Measurements from ENCODE around the gene MGAT5. TPM values are rescaled to one million over a fixed set of nuclear protein-coding genes. Genes with fewer than 3 reads are reported as not detected.

Gene MGAT5
- polyA plus RNA-seq, 3 donors: 51.2 to 54.0 (median 53.7) TPM

GRCh38 chr2:134299334-134299733 is 45.5 kb downstream of the MGAT5 start:
- no peak for DNase-seq (ENCODE audit: low read depth in 3 of 3, low spot score in 2 of 3)

DNA sequence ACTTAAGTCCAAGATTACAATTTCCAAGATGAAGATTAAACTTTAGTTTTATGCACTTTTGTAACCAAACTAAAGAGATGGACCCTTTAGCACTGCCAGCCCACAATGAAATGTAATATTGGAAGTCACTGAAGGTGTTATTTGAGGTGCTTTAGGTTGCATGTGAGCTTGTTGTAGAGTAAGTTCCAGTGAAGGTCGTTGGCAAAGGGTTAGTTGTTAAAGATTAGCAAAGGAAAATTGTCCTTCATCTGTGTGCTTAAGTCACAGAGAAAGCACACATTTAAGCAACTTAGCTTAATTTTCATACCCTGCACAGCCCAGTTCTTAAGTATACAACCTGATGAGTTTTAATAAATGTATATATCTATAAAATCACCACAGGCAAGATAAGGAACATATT is 46.7 kb downstream of the MGAT5 start:
- DNase-seq (ENCODE audit: low read depth in 3 of 3, low spot score in 2 of 3): no peak

DNA sequence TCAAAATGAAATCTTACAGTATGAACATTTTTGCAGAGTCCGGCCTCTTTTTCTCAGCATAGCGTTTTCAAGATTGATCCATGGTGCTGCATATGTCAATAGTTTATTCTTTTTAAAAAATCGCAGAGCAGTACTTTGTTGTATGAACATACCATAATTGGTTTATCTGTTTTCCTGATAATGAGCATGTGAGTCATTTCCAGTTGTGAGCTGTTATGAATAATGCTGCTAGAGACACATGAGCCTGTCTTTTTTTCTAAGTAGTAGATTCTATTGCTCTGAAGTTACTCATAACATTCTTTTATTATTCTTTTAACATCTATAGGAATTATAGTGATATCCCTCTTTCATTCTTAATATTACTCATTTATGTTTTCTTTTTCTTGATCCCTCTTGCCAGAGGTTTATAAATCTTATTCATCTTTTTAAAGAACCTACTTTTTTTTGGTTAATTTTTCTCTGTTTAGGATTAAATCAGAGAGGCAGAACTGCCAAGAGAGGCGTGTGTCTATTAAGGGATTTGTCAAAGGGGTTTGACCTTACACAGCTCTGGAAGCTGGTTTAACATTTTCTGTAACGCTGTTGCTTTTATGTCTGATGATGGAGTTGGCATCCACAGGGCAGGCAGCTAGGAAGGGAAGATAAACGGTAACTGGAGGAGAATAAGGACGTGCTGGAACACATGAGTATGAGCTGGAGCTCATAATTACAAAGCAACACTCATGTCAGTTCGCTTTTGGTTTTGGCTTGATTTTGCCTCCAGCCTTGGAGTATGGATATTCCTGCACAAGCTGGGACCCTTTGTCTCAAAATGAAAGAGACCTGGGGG is 47.4 kb downstream of the MGAT5 start:
- DNase-seq (ENCODE audit: low read depth in 3 of 3, low spot score in 2 of 3): no peak

- no peak for DNase-seq (ENCODE audit: low read depth in 3 of 3, low spot score in 2 of 3)
Measured at GRCh38 chr2:134301928-134302260, 48.0 kb downstream of the MGAT5 start.

DNA sequence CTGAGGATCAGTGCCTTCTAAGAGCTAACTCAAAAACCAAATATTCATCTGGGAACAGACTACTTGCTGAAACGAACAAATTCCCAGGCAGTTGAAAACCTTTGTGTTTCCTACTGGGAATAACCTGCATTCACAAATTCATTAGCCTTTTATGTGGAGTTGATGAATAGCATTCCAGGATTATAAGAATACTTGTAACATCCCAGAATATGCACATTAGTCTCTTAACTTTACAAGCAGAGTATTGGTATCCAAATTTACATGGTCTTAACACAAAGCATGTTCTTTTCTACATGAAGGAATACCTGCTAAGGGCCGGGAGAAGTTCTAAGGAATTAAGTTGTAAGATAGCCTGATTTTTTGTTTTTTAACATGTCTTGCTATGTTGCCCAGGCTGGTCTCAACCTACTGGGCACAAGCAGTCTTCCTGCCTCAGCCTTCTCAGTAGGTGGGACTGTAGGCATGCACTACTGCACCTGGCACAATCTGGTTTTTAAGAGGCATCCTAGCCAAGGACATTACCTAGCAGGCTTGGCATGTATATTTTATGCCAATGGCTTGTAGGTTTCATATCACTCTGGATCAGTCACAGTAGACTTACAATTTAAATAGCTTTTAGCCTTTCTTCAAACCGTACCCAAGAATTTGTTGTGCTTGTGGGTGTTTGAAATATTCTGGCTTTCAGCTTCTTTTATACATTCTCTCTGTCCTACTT is 50.7 kb downstream of the MGAT5 start:
- no peak for DNase-seq (ENCODE audit: low read depth in 3 of 3, low spot score in 2 of 3)

DNA sequence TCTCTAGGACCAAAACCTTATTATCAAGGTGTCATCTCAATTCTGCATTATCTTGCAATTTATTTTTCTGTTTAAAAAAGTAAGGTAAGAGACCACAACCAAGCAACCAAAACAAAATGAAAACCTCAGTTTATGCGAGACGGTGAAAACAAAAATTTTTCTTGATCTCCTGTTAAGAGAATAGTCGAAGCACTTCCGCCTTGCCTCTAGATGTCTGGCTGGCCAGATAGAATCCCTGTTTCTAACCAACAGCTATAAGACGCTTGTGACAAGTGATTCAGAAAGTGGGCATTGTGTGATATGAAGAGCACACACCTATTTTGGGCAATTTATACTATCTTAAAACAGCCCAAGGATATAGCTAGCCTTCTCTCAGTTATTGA is 51.2 kb downstream of the MGAT5 start:
- no peak for DNase-seq (ENCODE audit: low read depth in 3 of 3, low spot score in 2 of 3)

GRCh38 chr2:134306521-134306920 is 52.6 kb downstream of the MGAT5 start:
- no peak for DNase-seq (ENCODE audit: low read depth in 3 of 3, low spot score in 2 of 3)

DNA sequence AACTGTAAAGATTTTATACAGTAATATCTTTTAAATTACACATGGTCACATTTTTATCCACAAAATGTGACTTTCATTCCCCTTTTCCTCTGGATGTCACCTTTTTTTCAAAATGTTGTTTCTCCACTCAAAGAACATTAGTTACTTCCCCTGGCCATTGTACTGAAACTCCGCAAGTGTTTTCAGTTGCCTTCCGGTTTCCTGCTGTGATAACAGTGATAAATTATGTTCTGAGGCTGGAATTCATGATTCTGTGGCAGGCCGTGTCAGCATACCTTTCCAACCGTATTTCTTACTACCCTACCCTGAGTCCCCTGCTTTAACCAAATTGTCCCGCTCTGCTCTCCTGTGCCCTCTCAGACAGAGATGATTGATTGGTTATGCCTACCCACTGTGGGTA is 53.5 kb downstream of the MGAT5 start:
- DNase-seq (ENCODE audit: low read depth in 3 of 3, low spot score in 2 of 3): no peak

- DNase-seq (ENCODE audit: low read depth in 3 of 3, low spot score in 2 of 3): no peak
Measured at GRCh38 chr2:134308474-134309385, 54.9 kb downstream of the MGAT5 start.

GRCh38 chr2:134310107-134311079 is 56.5 kb downstream of the MGAT5 start:
- DNase-seq (ENCODE audit: low read depth in 3 of 3, low spot score in 2 of 3): no peak

- DNase-seq (ENCODE audit: low read depth in 3 of 3, low spot score in 2 of 3): no peak
Measured at GRCh38 chr2:134312482-134312881, 58.6 kb downstream of the MGAT5 start.

DNA sequence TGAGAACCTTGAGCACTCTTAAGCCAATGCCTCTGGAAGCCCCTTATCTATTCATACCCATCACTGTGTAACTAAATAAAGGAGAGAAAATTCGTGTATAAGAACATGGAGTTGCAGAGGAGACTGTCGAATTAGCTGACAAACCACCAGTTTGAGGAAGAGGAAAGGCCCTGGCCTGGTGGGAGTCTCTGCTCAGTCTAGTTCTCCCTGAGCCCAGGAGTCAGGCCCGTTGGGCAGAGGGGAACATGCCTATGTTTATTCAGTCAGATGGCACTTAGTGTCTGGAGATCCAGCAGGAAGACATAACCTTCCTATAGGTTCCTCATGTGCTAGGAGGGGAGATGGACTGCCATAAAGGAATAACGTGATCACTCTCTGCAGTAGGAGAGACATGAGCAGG is 60.3 kb downstream of the MGAT5 start:
- no peak for DNase-seq (ENCODE audit: low read depth in 3 of 3, low spot score in 2 of 3)

GRCh38 chr2:134314681-134315368 is 61.0 kb downstream of the MGAT5 start:
- no peak for DNase-seq (ENCODE audit: low read depth in 3 of 3, low spot score in 2 of 3)

DNA sequence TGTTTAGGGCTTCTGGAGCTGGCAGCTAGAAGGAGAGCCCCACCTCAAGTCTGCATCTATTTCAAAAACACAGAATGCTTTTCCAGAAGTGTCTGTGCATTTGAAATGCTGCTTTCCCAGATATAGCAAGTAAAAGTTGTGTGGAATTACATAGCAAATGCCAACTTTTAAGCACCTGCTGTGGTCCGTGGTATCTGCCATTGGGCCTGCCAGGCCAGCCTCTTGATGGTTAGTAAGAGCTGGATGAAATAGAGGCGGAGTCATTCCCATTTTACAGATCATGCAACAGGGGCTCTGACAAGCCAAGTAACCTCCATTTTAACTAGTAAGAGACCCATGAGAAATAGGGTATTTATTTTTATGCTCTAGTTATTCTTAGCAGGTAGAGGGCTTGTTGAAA is 61.6 kb downstream of the MGAT5 start:
- no peak for DNase-seq (ENCODE audit: low read depth in 3 of 3, low spot score in 2 of 3)

- DNase-seq (ENCODE audit: low read depth in 3 of 3, low spot score in 2 of 3): no peak
Measured at GRCh38 chr2:134319596-134320254, 65.9 kb downstream of the MGAT5 start.

DNA sequence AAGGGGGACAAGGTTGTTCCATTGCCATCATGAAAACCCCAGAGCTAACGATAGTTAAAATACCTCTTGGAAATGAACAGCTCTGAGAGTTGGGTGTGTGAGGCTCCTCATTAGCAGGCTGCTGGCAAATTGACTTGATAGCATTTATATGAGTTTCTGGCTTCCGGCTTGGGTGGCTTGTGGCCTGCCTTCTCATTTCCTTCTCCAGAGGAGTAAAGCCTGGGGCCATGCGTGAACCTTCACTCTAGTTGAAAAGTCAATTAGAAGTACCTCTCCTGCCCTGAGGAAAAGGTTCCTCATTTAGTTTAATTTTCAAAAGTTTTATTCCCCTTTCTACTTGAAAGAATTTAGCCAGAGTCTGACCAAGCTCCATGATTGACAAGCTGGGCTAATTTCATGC is 67.1 kb downstream of the MGAT5 start:
- no peak for DNase-seq (ENCODE audit: low read depth in 3 of 3, low spot score in 2 of 3)

- DNase-seq (ENCODE audit: low read depth in 3 of 3, low spot score in 2 of 3): no peak
Measured at GRCh38 chr2:134323777-134324176, 69.9 kb downstream of the MGAT5 start.

GRCh38 chr2:134324430-134324829 is 70.6 kb downstream of the MGAT5 start:
- no peak for DNase-seq (ENCODE audit: low read depth in 3 of 3, low spot score in 2 of 3)

DNA sequence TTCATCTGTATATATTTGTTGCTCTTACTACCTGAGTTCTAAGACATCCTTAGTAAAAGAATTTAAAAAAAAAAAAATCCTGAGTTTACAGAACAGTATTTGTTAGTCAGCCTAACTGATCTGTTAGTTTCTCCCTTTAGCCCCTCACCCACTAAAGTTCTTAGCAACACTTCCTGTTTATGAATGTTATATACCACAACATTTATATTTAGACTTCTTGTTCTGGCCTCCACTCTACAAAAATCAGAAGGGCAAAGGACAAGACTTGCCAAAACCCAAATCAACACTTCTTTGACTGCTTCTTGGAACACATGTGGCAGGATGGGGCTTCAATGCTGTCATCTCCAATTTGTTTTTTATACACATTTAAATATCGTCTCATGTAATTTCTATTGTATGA is 71.1 kb downstream of the MGAT5 start:
- DNase-seq (ENCODE audit: low read depth in 3 of 3, low spot score in 2 of 3): no peak
